ENCODE measurements around the gene TENM3.

DNA sequence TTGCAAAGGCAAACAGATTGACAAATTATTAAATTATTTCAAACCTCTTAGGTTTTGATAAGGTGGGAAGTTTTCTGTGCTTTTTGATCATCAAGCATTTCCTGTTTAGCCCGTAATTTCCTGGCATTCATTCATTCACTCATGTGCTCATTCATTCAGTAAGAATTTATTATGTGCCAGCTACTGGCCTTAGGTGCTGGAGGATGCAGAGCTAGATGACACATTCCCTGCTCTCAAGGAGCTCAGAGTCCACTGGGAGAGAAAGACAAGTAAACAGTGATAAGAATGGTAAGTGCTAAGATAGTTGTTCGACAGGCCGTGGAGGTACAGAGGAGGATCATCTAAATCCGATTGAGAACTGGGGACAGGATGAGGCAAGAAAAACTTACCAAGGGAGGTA is 520.9 kb downstream of the TENM3 start:
- TF ChIP-seq, protein P1, sequence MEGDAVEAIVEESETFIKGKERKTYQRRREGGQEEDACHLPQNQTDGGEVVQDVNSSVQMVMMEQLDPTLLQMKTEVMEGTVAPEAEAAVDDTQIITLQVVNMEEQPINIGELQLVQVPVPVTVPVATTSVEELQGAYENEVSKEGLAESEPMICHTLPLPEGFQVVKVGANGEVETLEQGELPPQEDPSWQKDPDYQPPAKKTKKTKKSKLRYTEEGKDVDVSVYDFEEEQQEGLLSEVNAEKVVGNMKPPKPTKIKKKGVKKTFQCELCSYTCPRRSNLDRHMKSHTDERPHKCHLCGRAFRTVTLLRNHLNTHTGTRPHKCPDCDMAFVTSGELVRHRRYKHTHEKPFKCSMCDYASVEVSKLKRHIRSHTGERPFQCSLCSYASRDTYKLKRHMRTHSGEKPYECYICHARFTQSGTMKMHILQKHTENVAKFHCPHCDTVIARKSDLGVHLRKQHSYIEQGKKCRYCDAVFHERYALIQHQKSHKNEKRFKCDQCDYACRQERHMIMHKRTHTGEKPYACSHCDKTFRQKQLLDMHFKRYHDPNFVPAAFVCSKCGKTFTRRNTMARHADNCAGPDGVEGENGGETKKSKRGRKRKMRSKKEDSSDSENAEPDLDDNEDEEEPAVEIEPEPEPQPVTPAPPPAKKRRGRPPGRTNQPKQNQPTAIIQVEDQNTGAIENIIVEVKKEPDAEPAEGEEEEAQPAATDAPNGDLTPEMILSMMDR (IDR thresholded peaks at IDR 0.05) = no peak
- TF ChIP-seq, protein P2, sequence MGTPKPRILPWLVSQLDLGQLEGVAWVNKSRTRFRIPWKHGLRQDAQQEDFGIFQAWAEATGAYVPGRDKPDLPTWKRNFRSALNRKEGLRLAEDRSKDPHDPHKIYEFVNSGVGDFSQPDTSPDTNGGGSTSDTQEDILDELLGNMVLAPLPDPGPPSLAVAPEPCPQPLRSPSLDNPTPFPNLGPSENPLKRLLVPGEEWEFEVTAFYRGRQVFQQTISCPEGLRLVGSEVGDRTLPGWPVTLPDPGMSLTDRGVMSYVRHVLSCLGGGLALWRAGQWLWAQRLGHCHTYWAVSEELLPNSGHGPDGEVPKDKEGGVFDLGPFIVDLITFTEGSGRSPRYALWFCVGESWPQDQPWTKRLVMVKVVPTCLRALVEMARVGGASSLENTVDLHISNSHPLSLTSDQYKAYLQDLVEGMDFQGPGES (IDR thresholded peaks at IDR 0.05; ENCODE audit: low read depth, low read length) = no peak
- TF ChIP-seq NRF1 (IDR thresholded peaks at IDR 0.05; ENCODE audit: low read depth, low read length) (no peak), TAF1 (IDR thresholded peaks at IDR 0.05; ENCODE audit: borderline replicate concordance, low read depth, low read length) (no peak), RXRA (IDR thresholded peaks at IDR 0.05; ENCODE audit: borderline replicate concordance, low read depth) (no peak), SIN3A (IDR thresholded peaks at IDR 0.05; ENCODE audit: borderline replicate concordance, low read depth, low read length) (no peak), ELF1 (IDR thresholded peaks at IDR 0.05) (no peak), POLR2AphosphoS5 (IDR thresholded peaks at IDR 0.05; ENCODE audit: low read depth, low read length) (no peak), MXI1 (IDR thresholded peaks at IDR 0.05; ENCODE audit: low read depth, low read length) (no peak)
